ENCODE data around the gene RETREG1. TPM values are rescaled to one million over a fixed set of nuclear protein-coding genes. Genes with fewer than 3 reads are reported as not detected.

The RETREG1 gene
- total RNA-seq, 1 experiment from 2014 or later: 3.4 TPM

DNA sequence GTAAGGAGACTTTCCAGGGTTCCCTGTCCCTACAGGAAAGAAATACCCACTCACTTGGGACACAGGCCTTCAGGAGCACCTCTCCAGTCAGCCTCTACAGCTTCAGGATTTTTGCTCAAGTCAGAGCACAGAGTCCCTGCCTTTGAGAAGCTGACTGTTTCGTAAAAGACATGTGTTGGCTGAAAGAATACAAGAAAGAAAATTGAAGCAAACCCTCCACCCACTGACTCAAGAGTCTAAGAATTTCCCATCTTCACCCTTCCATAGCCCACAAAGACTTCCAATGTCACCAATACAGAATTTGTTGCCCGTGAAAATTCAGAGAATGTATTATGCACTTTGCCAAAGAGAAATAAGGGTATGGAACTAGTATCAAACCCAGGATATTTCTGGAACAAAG is 98.2 kb downstream of the RETREG1 start:
- H3K56ac ChIP-seq (ENCODE audit: insufficient read length, low read depth, low read length): no peak overlapping the region
- TF ChIP-seq, protein P1, sequence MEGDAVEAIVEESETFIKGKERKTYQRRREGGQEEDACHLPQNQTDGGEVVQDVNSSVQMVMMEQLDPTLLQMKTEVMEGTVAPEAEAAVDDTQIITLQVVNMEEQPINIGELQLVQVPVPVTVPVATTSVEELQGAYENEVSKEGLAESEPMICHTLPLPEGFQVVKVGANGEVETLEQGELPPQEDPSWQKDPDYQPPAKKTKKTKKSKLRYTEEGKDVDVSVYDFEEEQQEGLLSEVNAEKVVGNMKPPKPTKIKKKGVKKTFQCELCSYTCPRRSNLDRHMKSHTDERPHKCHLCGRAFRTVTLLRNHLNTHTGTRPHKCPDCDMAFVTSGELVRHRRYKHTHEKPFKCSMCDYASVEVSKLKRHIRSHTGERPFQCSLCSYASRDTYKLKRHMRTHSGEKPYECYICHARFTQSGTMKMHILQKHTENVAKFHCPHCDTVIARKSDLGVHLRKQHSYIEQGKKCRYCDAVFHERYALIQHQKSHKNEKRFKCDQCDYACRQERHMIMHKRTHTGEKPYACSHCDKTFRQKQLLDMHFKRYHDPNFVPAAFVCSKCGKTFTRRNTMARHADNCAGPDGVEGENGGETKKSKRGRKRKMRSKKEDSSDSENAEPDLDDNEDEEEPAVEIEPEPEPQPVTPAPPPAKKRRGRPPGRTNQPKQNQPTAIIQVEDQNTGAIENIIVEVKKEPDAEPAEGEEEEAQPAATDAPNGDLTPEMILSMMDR (conservative IDR thresholded peaks at IDR 0.05): no peak

More for the DNA sequence above, 98.2 kb downstream of the RETREG1 start:
- no peak overlapping the region for H4K8ac ChIP-seq (replicated peaks; ENCODE audit: insufficient read length, low read depth, low read length)
- H3K14ac ChIP-seq (ENCODE audit: insufficient read depth, low read length): no peak overlapping the region
- no peak overlapping the region for H4K91ac ChIP-seq (ENCODE audit: insufficient read length, low read depth, low read length)
- no peak overlapping the region for H3K4me2 ChIP-seq (ENCODE audit: insufficient read depth, insufficient read length, low read length)
- no peak overlapping the region for H3K27ac ChIP-seq (ENCODE audit: insufficient read length, low read depth, low read length)
- no peak overlapping the region for H3T11ph ChIP-seq (ENCODE audit: low read length)
- H3K18ac ChIP-seq (ENCODE audit: insufficient read length, low read depth, low read length): no peak overlapping the region
- no peak overlapping the region for H2AK5ac ChIP-seq (ENCODE audit: insufficient read length, low read length)
- H2BK15ac ChIP-seq (ENCODE audit: low read depth, low read length): no peak overlapping the region
- no peak overlapping the region for H2BK20ac ChIP-seq (ENCODE audit: low read depth, low read length, poor library complexity, severe bottlenecking)
- no peak overlapping the region for H2AFZ ChIP-seq (ENCODE audit: low read length)
- H3K9me3 ChIP-seq (ENCODE audit: control insufficient read depth, low read depth, low read length): no peaks in the 10 kb centered on the region
- no CpG with 5 or more reads among the region's 2 CpGs for WGBS (ENCODE audit: extremely low coverage, insufficient read length, low lambda C conversion rate)
- DNase-seq: no peak
- no peaks in the 10 kb centered on the region for H3K4me1 ChIP-seq (ENCODE audit: insufficient read depth, low read length)
- H3K27me3 ChIP-seq (ENCODE audit: insufficient read depth, low read length): no peaks in the 10 kb centered on the region
- no peaks in the 10 kb centered on the region for H3K79me1 ChIP-seq (ENCODE audit: insufficient read depth, low read depth, low read length, poor library complexity, severe bottlenecking)
- H3K9ac ChIP-seq (ENCODE audit: extremely low read depth, insufficient read length, low read length): no peak overlapping the region
- H3K4me3 Mint-ChIP-seq: no peak overlapping the region
- no peaks in the 10 kb centered on the region for H3K79me2 ChIP-seq (ENCODE audit: insufficient read depth, low read length)
- no peaks in the 10 kb centered on the region for H3K23me2 ChIP-seq (ENCODE audit: insufficient read length, low read depth, low read length, poor library complexity, severe bottlenecking)
- peaks cover 2% of the 10 kb centered on the region for H3K27me3 Mint-ChIP-seq (ENCODE audit: low read depth)
- no peak overlapping the region for H3K4ac ChIP-seq (ENCODE audit: low read depth, low read length)
- H2BK12ac ChIP-seq (ENCODE audit: insufficient read length, low read depth, low read length): no peak overlapping the region
- no peak overlapping the region for H2BK5ac ChIP-seq (ENCODE audit: insufficient read length, low read length)
- H3K4me1 Mint-ChIP-seq: no peaks in the 10 kb centered on the region
- no peaks in the 10 kb centered on the region for H3K9me3 Mint-ChIP-seq
- H3K27ac Mint-ChIP-seq: no peak overlapping the region
- no peaks in the 10 kb centered on the region for H3K36me3 Mint-ChIP-seq (ENCODE audit: insufficient read depth in 1 of 3, low read depth in 3 of 3)
- H4K5ac ChIP-seq (ENCODE audit: insufficient read length, low read depth, low read length): no peak overlapping the region
- no peak overlapping the region for H2BK120ac ChIP-seq (ENCODE audit: low read depth, low read length, poor library complexity, severe bottlenecking)
- no peaks in the 10 kb centered on the region for H4K20me1 ChIP-seq (ENCODE audit: control insufficient read depth, insufficient read depth, insufficient read length)
- H3K23ac ChIP-seq (ENCODE audit: insufficient read length, low read depth, low read length): no peak overlapping the region
